ENCODE results near the gene HDGFL2.

GRCh38 chr19:4447327-4448146 lies 24.6 kb upstream of the HDGFL2 start:
- TF ChIP-seq POLR2A (IDR thresholded peaks at IDR 0.05; ENCODE audit: low read depth, low read length) (no peak), POLR2AphosphoS5 (IDR thresholded peaks at IDR 0.05; ENCODE audit: low read depth, low read length) (no peak), TAF1 (IDR thresholded peaks at IDR 0.05; ENCODE audit: low read depth, low read length) (no peak), SPI1 (IDR thresholded peaks at IDR 0.05; ENCODE audit: low read depth, low read length) (no peak), POU2F2 (IDR thresholded peaks at IDR 0.05; ENCODE audit: low read depth, low read length) (no peak), PAX5 (IDR thresholded peaks at IDR 0.05; ENCODE audit: insufficient read depth, low read length, severe bottlenecking) (no peak)

All from GM12891 (cell line).